Astrocyte of the cerebellum (primary cell): ENCODE data around the gene PDE8B.

ENCODE experiments used
- DNase-seq: peaks from one replicate; pipeline ENCODE4 v3.0.0-alpha.2; 2011; ENCODE audit warnings: low read depth
- H3K4me3 ChIP-seq: 2 replicates; pipeline ENCODE4 v1.5.1; 2011; ENCODE audit warnings: mild to moderate bottlenecking, low read depth, low read length, moderate library complexity
- CTCF ChIP-seq: IDR thresholded peaks from 2 replicates; pipeline ENCODE4 v1.5.1; 2012; ENCODE audit warnings: low read length, low read depth, moderate library complexity, mild to moderate bottlenecking; ENCODE audit errors: missing control alignments
- in situ Hi-C: cut with HindIII; loops from 2 replicates; pipeline ENCODE4 v1.10.0; 2017; ENCODE audit warnings: low sequenced_read_pairs

The PDE8B gene

GRCh38 chr5:77239126-77239741 lies 28.8 kb downstream of the PDE8B start:
- in situ Hi-C loops: no loop called here
- peak; percentile 1 for DNase-seq
- peak; percentile 35 for TF ChIP-seq CTCF
- no peak overlapping the region for H3K4me3 ChIP-seq

GRCh38 chr5:77241444-77241843 lies 31.0 kb downstream of the PDE8B start:
- DNase-seq: no peak
- in situ Hi-C loops: no loop called here
- no peak overlapping the region for H3K4me3 ChIP-seq
- no peak for TF ChIP-seq CTCF

- in situ Hi-C loops: no loop called here
- no peak for TF ChIP-seq CTCF
- DNase-seq: no peak
- no peak overlapping the region for H3K4me3 ChIP-seq
These were observed 39.0 kb downstream of the PDE8B start for GRCh38 chr5:77249475-77249874.

- H3K4me3 ChIP-seq: no peak overlapping the region
- no peak for DNase-seq
- in situ Hi-C loops: no loop called here
- TF ChIP-seq CTCF: no peak
These were observed 39.5 kb downstream of the PDE8B start for GRCh38 chr5:77250021-77250420.

- no peak for DNase-seq
- no peak for TF ChIP-seq CTCF
- no peak overlapping the region for H3K4me3 ChIP-seq
- in situ Hi-C loops: no loop called here
These were observed 41.4 kb downstream of the PDE8B start for GRCh38 chr5:77251921-77252320.

- TF ChIP-seq CTCF: no peak
- no peak overlapping the region for H3K4me3 ChIP-seq
- in situ Hi-C loops: no loop called here
- DNase-seq: no peak
These were observed 45.1 kb downstream of the PDE8B start for GRCh38 chr5:77255617-77256016.

- no peak overlapping the region for H3K4me3 ChIP-seq
- no peak for TF ChIP-seq CTCF
- no peak for DNase-seq
- in situ Hi-C loops: no loop called here
These were observed 45.9 kb downstream of the PDE8B start for GRCh38 chr5:77256406-77256805.
